IPS DF 6.9 (cell line): ENCODE measurements around the gene MYO6.
"Not testable (repeated sequence)": the region's sequence is repeated elsewhere in the genome, so short reads cannot be mapped to it uniquely, and the experiment has no call there.

Source experiments
- DNase-seq: peaks from one replicate; pipeline ENCODE4 v3.0.0-alpha.2; 2013; ENCODE audit warnings: low read depth, low spot score
- H3K27ac ChIP-seq: one replicate; pipeline ENCODE4 v1.5.1; 2013; ENCODE audit warnings: low read length, control low read depth
- H3K27me3 ChIP-seq: 2 replicates; pipeline ENCODE4 v1.6.1; 2013; ENCODE audit warnings: mild to moderate bottlenecking, low read length; ENCODE audit not compliant: control insufficient read depth, insufficient read depth
- H3K36me3 ChIP-seq: 2 replicates; pipeline ENCODE4 v1.6.1; 2013; ENCODE audit warnings: low read length; ENCODE audit not compliant: control insufficient read depth, insufficient read depth
- H3K4me1 ChIP-seq: 2 replicates; pipeline ENCODE4 v1.6.1; 2013; ENCODE audit warnings: low read length; ENCODE audit not compliant: control insufficient read depth, insufficient read depth
- H3K4me3 ChIP-seq: 2 replicates; pipeline ENCODE4 v1.5.1; 2013; ENCODE audit warnings: mild to moderate bottlenecking, low read length
- H3K9me3 ChIP-seq: 2 replicates; pipeline ENCODE4 v1.6.1; 2013; ENCODE audit warnings: low read length, inconsistent platforms; ENCODE audit not compliant: control insufficient read depth, insufficient read depth
- WGBS: extraction: QIAGEN DNeasy Blood & Tissue Kit; methylation state at CpG from one replicate; pipeline ENCODE4 v1.1.7; 2013; ENCODE audit warnings: mixed read lengths, missing lambda C conversion rate; ENCODE audit not compliant: insufficient read length, insufficient coverage; 5-methylcytosine and 5-hydroxymethylcytosine counted together

The MYO6 gene

DNA sequence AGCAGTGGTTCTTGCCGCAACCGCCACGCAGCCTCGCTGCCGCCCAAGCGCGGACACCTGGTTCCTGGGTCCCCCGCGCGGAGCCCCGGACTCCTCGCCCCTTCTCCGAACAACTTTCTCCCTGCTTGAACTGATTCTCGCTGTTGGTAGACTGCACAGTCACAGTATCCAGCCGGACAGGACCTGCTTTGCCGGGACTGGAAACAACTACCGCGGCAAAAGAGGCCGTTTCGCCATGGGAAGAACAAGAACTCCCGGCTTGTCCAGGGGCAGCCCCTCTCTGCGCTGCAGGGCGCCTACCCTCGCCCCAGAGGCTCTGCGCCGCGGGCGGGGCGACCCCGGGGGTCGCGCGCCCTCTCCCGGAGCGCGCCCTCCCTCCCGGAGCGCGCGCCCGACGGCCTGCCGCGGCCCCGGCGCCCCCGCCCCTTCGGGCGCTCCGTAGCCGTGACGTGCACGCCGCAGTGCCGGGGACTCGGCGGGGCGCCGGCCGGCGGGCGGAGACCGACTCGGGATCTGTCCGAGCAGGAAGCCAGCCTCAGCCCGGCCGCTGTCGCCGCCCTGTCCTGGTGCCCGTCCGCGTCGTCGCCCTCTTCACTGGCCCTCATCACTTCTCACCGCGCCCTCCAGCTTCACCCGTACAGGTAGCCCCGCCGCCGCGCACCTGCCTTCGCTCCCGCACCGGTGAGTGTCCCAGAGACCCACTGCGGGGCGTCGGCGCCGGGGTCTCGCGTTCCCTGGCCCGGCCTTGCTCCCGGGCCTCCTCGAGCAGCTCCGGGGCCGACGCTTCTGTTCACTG lies at the start of gene MYO6:
Gene MYO6 (plus strand): TSS at position 497 of the 796 bp plus-strand sequence. CDS start 68,309 bp downstream, outside the sequence.
- no peak for DNase-seq
- H3K9me3 ChIP-seq: no peaks in the 10 kb centered on the region
- no peak within 1 kb of the TSS for H3K27ac ChIP-seq
- WGBS: no CpG with 5 or more reads among the region's 97 CpGs
- no peaks in the 10 kb centered on the region for H3K27me3 ChIP-seq
- no peaks in the 10 kb centered on the region for H3K4me1 ChIP-seq
- peak within 1 kb of the TSS; percentile 59 for H3K4me3 ChIP-seq
- H3K36me3 ChIP-seq: no peaks in the 10 kb centered on the region

DNA sequence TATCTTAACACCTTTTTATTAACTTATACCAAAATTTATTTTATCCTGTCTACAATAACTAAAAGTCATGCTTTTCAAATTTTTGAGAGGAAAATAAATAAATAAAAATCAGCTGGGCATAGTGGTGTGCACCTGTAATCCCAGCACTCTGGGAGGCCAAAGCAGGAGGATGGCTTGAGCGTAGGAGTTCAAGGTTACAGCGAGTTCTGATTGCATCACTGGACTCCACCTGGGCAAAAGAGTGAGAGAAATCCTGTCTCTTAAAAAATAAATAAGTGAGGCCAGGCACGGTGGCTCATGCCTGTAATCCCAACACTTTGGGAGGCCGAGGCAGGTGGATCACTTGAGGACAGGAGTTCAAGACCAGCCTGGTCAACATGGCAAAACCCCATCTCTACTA lies 40.7 kb upstream of the MYO6 start:
- not testable (repeated sequence) for H3K27me3 ChIP-seq, H3K4me1 ChIP-seq, H3K4me3 ChIP-seq, H3K36me3 ChIP-seq, H3K27ac ChIP-seq, DNase-seq, H3K9me3 ChIP-seq
- WGBS: no CpG with 5 or more reads among the region's 4 CpGs

- Histone ChIP-seq H3K36me3 (peaks cover 6% of the 10 kb centered on the region; the same call in 1 of the 2 replicates), H3K27me3 (no peaks in the 10 kb centered on the region), H3K9me3 (no peaks in the 10 kb centered on the region), H3K4me3 (no peak overlapping the region), H3K4me1 (no peaks in the 10 kb centered on the region), H3K27ac (no peak overlapping the region)
- WGBS: no CpG with 5 or more reads among the region's 2 CpGs
- DNase-seq: no peak
Observed at GRCh38 chr6:75711173-75711572, 37.9 kb upstream of the MYO6 start.

- Histone ChIP-seq H3K4me1 (no peaks in the 10 kb centered on the region), H3K27me3 (no peaks in the 10 kb centered on the region), H3K9me3 (no peaks in the 10 kb centered on the region), H3K36me3 (no peaks in the 10 kb centered on the region; the same call in 1 of the 2 replicates), H3K27ac (no peak overlapping the region), H3K4me3 (no peak overlapping the region)
- DNase-seq: no peak
- no CpG with 5 or more reads among the region's 3 CpGs for WGBS
Observed at GRCh38 chr6:75719133-75719532, 29.9 kb upstream of the MYO6 start.

DNA sequence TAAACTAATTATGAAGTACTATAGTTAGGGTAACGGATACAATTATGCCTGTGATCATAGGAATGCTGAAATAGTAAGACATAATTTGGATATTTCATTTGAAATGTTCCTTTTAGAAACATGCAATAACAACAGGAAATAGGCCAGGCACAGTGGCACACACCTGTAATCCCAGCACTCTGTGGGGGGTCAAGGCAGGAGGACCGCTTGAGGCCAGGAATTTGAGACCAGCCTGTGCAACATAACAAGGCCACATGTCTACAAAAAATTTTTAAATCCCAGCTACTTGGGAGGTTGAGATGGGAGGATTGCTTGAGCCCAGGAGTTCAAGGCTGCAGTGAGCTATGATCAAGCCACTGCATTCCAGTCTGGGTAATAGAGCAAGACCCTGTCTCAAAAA lies 25.7 kb upstream of the MYO6 start:
- no peaks in the 10 kb centered on the region for H3K36me3 ChIP-seq
- no peaks in the 10 kb centered on the region for H3K9me3 ChIP-seq
- H3K27ac ChIP-seq: no peak overlapping the region
- no CpG with 5 or more reads among the region's 2 CpGs for WGBS
- no peak for DNase-seq
- no peak overlapping the region for H3K4me3 ChIP-seq
- H3K4me1 ChIP-seq: no peaks in the 10 kb centered on the region
- no peaks in the 10 kb centered on the region for H3K27me3 ChIP-seq

DNA sequence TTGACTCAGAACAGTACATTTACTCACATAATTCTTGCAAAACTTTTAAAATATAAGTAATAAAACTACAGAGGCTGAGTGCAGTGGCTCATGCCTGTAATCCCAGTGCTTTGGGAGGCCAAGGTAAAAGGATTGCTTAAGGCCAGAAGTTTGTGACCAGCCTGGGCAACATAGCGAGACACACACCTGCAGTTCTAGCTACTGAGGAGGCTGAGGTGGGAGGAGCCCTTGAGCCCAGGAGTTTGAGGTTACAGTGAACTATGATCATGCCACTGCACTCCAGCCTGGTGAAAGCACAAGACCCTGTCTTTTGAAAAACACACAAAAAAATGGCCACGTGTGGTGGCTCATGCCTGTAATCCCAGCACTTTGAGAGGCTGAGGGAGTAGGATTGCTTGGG lies 21.8 kb upstream of the MYO6 start:
- Histone ChIP-seq H3K27ac (no peak overlapping the region), H3K4me3 (no peak overlapping the region), H3K27me3 (no peaks in the 10 kb centered on the region), H3K4me1 (no peaks in the 10 kb centered on the region), H3K36me3 (no peaks in the 10 kb centered on the region), H3K9me3 (no peaks in the 10 kb centered on the region)
- WGBS: no CpG with 5 or more reads among the region's 2 CpGs
- no peak for DNase-seq

DNA sequence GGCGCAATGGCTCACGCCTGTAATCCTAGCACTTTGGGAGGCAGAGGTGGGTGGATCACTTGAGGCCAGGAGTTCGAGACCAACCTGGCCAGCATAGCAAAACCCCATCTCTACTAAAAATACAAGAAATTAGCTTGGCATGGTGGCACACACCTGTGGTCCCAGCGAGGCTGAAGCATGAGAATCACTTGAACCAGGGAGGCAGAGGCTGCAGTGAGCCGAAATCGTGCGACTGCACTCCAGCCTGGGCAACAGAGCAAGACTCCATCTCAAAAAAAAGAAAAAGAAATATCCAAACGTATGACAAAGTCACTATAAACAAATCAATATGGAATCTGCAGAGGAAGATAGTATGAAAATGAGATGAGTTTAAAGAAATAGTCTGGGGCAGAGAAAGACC lies 18.0 kb upstream of the MYO6 start:
- not testable (repeated sequence) for H3K4me1 ChIP-seq, DNase-seq, H3K27ac ChIP-seq, H3K4me3 ChIP-seq, H3K36me3 ChIP-seq, H3K9me3 ChIP-seq, H3K27me3 ChIP-seq
- no CpG with 5 or more reads among the region's 8 CpGs for WGBS

DNA sequence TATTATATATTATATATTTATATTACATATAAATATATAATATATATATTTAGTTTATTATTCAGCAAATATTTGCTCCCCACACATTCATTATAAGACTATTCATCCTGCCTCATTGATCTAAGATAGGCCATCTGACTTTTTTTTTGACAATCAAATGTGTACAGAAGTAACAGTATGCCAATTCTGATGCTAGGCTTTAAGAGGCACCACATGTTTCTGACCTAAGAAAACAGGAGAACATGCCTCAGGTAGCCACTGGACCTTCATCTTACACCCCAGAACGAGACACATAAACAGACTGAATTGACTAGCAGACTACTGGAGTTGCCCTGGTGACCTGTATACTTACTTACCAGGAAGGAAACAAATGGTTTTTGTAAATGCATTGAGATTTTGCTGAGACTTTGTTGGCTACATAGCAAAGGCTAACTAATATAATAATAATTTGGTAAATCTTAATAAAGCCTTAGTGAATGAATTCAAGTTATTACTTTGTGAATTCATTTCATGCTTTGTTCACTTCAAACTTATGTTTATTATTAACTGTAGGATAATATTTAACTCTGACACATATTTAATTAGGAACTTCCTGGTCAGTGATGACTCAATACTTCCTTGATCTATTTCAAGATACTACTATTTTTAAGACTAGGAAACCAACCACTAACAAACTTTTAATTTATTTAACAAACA lies 13.4 kb upstream of the MYO6 start:
- Histone ChIP-seq H3K27me3 (no peaks in the 10 kb centered on the region), H3K9me3 (no peaks in the 10 kb centered on the region), H3K27ac (no peak overlapping the region), H3K4me1 (no peaks in the 10 kb centered on the region), H3K36me3 (no peaks in the 10 kb centered on the region), H3K4me3 (no peak overlapping the region)
- WGBS: no CpG with 5 or more reads among the region's 1 CpG
- no peak for DNase-seq

DNA sequence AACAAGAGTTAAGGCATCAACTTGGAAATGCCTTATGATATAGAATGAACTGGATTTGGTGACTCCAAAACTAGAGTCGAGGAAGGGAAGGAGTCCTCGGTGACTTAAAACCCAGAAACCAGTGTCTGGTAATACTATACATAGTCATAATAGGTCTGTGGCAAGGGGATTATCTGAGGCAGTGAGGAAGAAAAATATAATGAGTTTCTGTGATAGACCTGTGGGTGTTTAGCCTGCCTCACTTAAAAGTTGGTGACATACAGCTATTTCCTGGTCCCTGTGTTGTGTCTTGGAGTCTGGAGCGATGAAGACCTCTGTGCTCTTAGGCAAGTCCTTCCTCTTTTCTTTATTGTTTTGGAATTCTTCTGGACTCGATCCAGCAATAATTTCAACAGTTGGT lies 5.1 kb upstream of the MYO6 start:
- H3K27ac ChIP-seq: no peak overlapping the region
- no CpG with 5 or more reads among the region's 4 CpGs for WGBS
- H3K27me3 ChIP-seq: no peaks in the 10 kb centered on the region
- H3K9me3 ChIP-seq: no peaks in the 10 kb centered on the region
- no peaks in the 10 kb centered on the region for H3K4me1 ChIP-seq
- DNase-seq: no peak
- H3K36me3 ChIP-seq: no peaks in the 10 kb centered on the region
- H3K4me3 ChIP-seq: no peak overlapping the region

- H3K4me3 ChIP-seq: no peak overlapping the region
- no peaks in the 10 kb centered on the region for H3K36me3 ChIP-seq
- DNase-seq: no peak
- H3K27ac ChIP-seq: no peak overlapping the region
- H3K27me3 ChIP-seq: no peaks in the 10 kb centered on the region
- no peaks in the 10 kb centered on the region for H3K4me1 ChIP-seq
- H3K9me3 ChIP-seq: no peaks in the 10 kb centered on the region
- WGBS: no CpG with 5 or more reads among the region's 3 CpGs
Observed at GRCh38 chr6:75745404-75745803, 3.6 kb upstream of the MYO6 start.
